HepG2 (cell line): ENCODE data around the gene BBS4. TPM values are rescaled to one million over a fixed set of nuclear protein-coding genes. Genes with fewer than 3 reads are reported as not detected.

Experiments used
- BCL6 ChIP-seq: IDR thresholded peaks from 2 replicates; pipeline ENCODE4 v1.6.1; 2016; ENCODE audit warnings: missing genetic modification reagents, missing compliant biosample characterization
- CAMTA2 ChIP-seq: sonication (generic); formaldehyde crosslinking; IDR thresholded peaks from 2 replicates; pipeline ENCODE4 v1.4.0; 2020; ENCODE audit warnings: mild to moderate bottlenecking, missing genetic modification reagents, borderline replicate concordance
- CTCF ChIP-seq: sonication (generic); formaldehyde crosslinking; IDR thresholded peaks from 2 replicates; pipeline ENCODE4 v1.5.0; 2020; ENCODE audit warnings: mild to moderate bottlenecking, missing genetic modification reagents, moderate library complexity
- ELF1 ChIP-seq: sonication (generic); formaldehyde crosslinking; IDR thresholded peaks from 2 replicates; pipeline ENCODE4 v1.4.0; 2020; ENCODE audit warnings: missing genetic modification reagents
- HMGA1 ChIP-seq: sonication (generic); formaldehyde crosslinking; conservative IDR thresholded peaks from 2 replicates; pipeline ENCODE4 v1.4.0; 2020; ENCODE audit warnings: missing genetic modification reagents
- KLF15 ChIP-seq: sonication (generic); formaldehyde crosslinking; IDR thresholded peaks from 2 replicates; pipeline ENCODE4 v1.8.1; 2023; ENCODE audit warnings: borderline replicate concordance, mild to moderate bottlenecking, inconsistent platforms, missing genetic modification reagents, mixed read lengths
- MLXIP ChIP-seq: sonication (generic); formaldehyde crosslinking; IDR thresholded peaks from 2 replicates; pipeline ENCODE4 v1.9.0; 2021; ENCODE audit warnings: missing genetic modification reagents, borderline replicate concordance
- PRPF4 ChIP-seq: fragments of 200-400 bp; formaldehyde crosslinking; IDR thresholded peaks from 2 replicates; pipeline ENCODE4 v1.6.1; 2016; ENCODE audit warnings: low read length, low read depth; ENCODE audit not compliant: poor library complexity, severe bottlenecking
- RXRA ChIP-seq: sonication (generic); formaldehyde crosslinking; IDR thresholded peaks from 2 replicates; pipeline ENCODE4 v1.5.1; 2020; ENCODE audit warnings: missing genetic modification reagents
- SKI ChIP-seq: fragments of 450-650 bp; IDR thresholded peaks from one replicate; pipeline ENCODE4 v1.6.1; 2018; ENCODE audit warnings: mild to moderate bottlenecking; ENCODE audit not compliant: partially characterized antibody
- SMAD3 ChIP-seq: sonication (generic); formaldehyde crosslinking; IDR thresholded peaks from 2 replicates; pipeline ENCODE4 v1.4.0; 2020; ENCODE audit warnings: missing genetic modification reagents
- SMARCC2 ChIP-seq: fragments of 450-650 bp; IDR thresholded peaks from 2 replicates; pipeline ENCODE4 v1.6.1; 2017; ENCODE audit warnings: antibody characterized with exemption, mild to moderate bottlenecking
- SP1 ChIP-seq, 2 experiments: fragments of 450-650 bp in 1 of 2; sonication (generic) in 1 of 2; formaldehyde crosslinking in 1 of 2; IDR thresholded peaks; 2 replicates each; pipeline versions ENCODE4 v1.4.0 to v1.6.1; 2016 to 2020; ENCODE audit warnings: missing genetic modification reagents in 1 of 2
- SYNCRIP ChIP-seq: fragments of 200-400 bp; formaldehyde crosslinking; IDR thresholded peaks from 2 replicates; pipeline ENCODE4 v1.6.1; 2018; ENCODE audit warnings: mild to moderate bottlenecking, low read depth, low read length; ENCODE audit not compliant: insufficient read depth
- ZNF382 ChIP-seq: sonication (generic); formaldehyde crosslinking; IDR thresholded peaks from 2 replicates; pipeline ENCODE4 v1.5.0; 2020; ENCODE audit warnings: missing genetic modification reagents, mild to moderate bottlenecking, borderline replicate concordance
- ZNF512B ChIP-seq: sonication (generic); formaldehyde crosslinking; IDR thresholded peaks from 2 replicates; pipeline ENCODE4 v1.5.1; 2020; ENCODE audit warnings: missing genetic modification reagents, mild to moderate bottlenecking, borderline replicate concordance
- ZNF513 ChIP-seq: sonication (generic); formaldehyde crosslinking; conservative IDR thresholded peaks from 2 replicates; pipeline ENCODE4 v1.5.0; 2020; ENCODE audit warnings: missing genetic modification reagents
- ZNF713 ChIP-seq: sonication (generic); formaldehyde crosslinking; IDR thresholded peaks from 2 replicates; pipeline ENCODE4 v1.4.0; 2020; ENCODE audit warnings: mild to moderate bottlenecking, missing genetic modification reagents
- ZNF782 ChIP-seq: sonication (generic); formaldehyde crosslinking; IDR thresholded peaks from 2 replicates; pipeline ENCODE4 v1.4.0; 2020; ENCODE audit warnings: missing genetic modification reagents, mild to moderate bottlenecking, borderline replicate concordance
- polyA plus RNA-seq, 8 experiments: library from polyadenylated mRNA; depleted of rRNA in 3 of 8; stranded (reverse) in 7 of 8; unstranded in 1 of 8; fragments of >200 nt; fragmentation: Illumina TruSeq in 4 of 8; extraction: Trizol in 4 of 8; gene quantifications; 2 replicates each; pipeline versions ENCODE4 v1.2.1 to v1.2.3, GENCODE V29; 2011 to 2016; ENCODE audit warnings: low read depth in 4 of 8, missing spikeins in 1 of 8, mixed read lengths in 1 of 8; ENCODE audit not compliant: insufficient read depth in 1 of 8
- total RNA-seq, 5 experiments: library from RNA; depleted of rRNA; stranded (reverse); fragments of >200 nt; fragmentation: Illumina TruSeq; extraction: Trizol; gene quantifications; 2 replicates each; pipeline ENCODE4 v1.2.3, GENCODE V29; 2016; ENCODE audit warnings: low read depth in 1 of 5

Gene BBS4
- total and polyA plus RNA-seq, 2 of the 13 experiments (the other 11 are each of a cell fraction or from before 2014, with no cell fraction given) = 16.0 to 21.3 TPM

GRCh38 chr15:72685925-72686794, at the start of gene BBS4, which contains the start of gene HIGD2B (continued):
- TF ChIP-seq ZNF513 (CRISPR knock-in tag) (no peak), SMAD3 (CRISPR knock-in tag) (no peak), RXRA (peak; percentile 47; the same call in 1 of the 2 replicates), SYNCRIP (no peak), KLF15 (no peak), CAMTA2 (CRISPR knock-in tag) (no peak), MLXIP (CRISPR knock-in tag) (no peak), SMARCC2 (no peak), ZNF713 (CRISPR knock-in tag) (no peak), ZNF382 (no peak), HMGA1 (no peak), ZNF512B (no peak), BCL6 (peak; percentile 64), SKI (peak; percentile 49), ZNF782 (CRISPR knock-in tag) (peak; percentile 64; the same call in 1 of the 2 replicates), PRPF4 (no peak), ELF1 (CRISPR knock-in tag) (peak; percentile 91), CTCF (CRISPR knock-in tag) (no peak), SP1 (IDR thresholded peaks at IDR 0.05) (no peak), SP1 (CRISPR knock-in tag; IDR thresholded peaks at IDR 0.05) (no peak)
